Body of pancreas (tissue), 4 donors: Measurements from ENCODE around the gene C1orf116.

Source experiments
- POLR2A ChIP-seq, 3 donors: fragments of 450-650 bp; IDR thresholded peaks; one replicate each; pipeline ENCODE4 v1.6.1; 2016; ENCODE audit warnings: antibody characterized with exemption in 3 of 3, mild to moderate bottlenecking in 2 of 3
- TF ChIP-seq, protein P1 (sequence below), 7 experiments: fragments of 450-650 bp in 4 of 7; fragments of 200-600 bp in 3 of 7; sonication (generic) in 3 of 7; IDR thresholded peaks; one replicate each; pipeline ENCODE4 v1.5.1; 2016 to 2019; ENCODE audit warnings: antibody characterized with exemption in 7 of 7

DNA sequence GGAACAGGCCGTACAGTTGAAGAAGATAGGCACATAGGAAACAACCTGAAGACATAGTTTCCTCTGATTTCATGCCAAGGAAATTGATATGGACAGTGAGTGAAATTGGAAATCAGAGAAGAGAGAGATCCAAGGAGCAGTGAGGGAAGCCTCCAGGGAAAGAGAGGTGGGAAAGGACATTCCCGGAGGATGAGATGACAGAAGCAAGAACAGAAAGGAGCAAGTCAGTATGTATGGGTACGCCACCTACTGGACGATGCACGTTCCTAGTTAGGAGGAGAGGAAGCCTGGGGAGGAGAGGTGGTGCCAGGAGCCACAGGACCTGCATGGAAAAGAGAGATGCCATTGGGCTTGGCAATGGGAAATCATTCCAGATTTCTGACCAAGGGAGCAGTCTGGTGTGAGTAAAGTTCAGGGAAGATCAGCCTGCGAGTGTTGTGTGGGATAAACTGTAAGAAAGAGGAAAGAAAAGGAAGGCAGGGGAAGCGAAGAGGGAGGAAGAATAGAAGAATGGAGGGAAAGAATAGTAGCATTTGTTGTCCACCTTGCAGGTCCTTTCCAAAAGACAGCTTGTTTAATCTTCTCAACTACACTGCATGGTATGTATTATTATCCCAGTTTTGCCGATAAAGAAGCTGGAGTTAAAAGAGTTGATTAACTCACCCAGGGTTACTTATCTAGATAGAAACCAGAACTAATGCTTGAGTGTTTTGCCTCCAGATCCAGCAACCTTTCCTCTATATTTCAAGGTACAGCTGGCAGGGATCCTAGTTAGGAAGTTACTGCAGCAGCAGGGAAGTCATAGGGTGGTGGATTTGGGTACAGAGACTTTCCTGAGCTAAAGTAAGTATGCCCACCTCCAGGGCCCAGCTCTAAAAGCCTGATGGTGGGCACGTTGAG lies 27.4 kb downstream of the C1orf116 start:
- TF ChIP-seq POLR2A (IDR thresholded peaks at IDR 0.05): no peak
- TF ChIP-seq, protein P1, sequence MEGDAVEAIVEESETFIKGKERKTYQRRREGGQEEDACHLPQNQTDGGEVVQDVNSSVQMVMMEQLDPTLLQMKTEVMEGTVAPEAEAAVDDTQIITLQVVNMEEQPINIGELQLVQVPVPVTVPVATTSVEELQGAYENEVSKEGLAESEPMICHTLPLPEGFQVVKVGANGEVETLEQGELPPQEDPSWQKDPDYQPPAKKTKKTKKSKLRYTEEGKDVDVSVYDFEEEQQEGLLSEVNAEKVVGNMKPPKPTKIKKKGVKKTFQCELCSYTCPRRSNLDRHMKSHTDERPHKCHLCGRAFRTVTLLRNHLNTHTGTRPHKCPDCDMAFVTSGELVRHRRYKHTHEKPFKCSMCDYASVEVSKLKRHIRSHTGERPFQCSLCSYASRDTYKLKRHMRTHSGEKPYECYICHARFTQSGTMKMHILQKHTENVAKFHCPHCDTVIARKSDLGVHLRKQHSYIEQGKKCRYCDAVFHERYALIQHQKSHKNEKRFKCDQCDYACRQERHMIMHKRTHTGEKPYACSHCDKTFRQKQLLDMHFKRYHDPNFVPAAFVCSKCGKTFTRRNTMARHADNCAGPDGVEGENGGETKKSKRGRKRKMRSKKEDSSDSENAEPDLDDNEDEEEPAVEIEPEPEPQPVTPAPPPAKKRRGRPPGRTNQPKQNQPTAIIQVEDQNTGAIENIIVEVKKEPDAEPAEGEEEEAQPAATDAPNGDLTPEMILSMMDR (IDR thresholded peaks at IDR 0.05): peak; percentile 48 to 81 (median 62)
